GM19193 (cell line): ENCODE data around the gene CMIP.

Experiments
- POLR2A ChIP-seq: IDR thresholded peaks from 4 replicates; pipeline ENCODE4 v1.6.1; 2011; ENCODE audit not compliant: insufficient read depth, insufficient read length; ENCODE audit errors: extremely low read depth

CMIP gene

DNA sequence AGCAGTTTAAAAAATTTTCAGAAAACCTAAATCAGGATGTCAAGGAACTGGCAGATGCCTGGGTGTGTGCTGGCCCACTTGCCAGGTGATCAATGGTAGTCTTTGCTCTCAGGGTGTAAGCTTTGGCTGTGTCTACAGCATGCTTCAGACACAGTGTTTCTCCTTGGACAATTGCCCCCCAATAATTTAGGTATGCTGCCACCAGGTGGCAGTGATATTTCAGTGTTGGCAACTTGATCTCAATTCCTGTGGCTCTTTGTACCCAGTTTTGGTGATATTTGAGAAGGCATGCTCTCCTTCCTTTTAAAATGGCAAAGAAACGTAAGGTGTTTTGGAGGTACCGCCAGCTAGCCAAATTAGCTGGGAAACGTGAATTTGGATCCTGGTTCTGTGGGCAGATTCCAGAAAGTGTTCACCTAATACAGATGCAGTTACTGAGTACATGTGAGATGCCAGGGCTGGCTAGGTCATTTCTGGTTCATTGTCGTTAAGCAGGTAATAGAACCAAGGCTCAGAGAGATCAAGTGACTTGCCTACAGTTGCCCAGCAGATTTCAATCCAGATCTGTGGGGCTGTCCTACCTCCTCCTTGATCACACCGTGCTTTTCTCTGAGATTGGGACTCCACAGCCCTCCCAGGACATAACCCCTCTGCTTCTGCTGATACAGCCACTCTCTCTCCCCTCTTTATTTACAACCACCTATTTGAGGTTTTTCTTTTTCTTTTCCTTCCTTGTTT, 178.9 kb downstream of the CMIP start:
- TF ChIP-seq POLR2A, result no peak

DNA sequence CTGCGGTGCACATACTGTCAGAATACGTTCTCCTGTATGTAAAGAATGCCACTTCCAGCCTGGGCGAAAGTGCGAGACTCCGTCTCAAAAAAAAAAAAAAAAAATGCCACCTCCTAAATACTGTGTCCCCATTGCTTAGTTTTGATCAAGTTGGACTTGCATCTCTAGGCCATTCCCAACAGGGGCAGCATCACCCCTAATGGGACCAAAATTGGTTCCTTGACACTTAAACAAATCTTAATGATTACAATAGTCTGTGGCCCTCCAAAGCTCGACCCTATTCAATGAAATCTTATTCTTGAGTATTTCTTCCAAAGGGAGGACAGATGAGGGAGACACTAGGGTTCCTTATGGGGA, 179.8 kb downstream of the CMIP start:
- no peak for TF ChIP-seq POLR2A

DNA sequence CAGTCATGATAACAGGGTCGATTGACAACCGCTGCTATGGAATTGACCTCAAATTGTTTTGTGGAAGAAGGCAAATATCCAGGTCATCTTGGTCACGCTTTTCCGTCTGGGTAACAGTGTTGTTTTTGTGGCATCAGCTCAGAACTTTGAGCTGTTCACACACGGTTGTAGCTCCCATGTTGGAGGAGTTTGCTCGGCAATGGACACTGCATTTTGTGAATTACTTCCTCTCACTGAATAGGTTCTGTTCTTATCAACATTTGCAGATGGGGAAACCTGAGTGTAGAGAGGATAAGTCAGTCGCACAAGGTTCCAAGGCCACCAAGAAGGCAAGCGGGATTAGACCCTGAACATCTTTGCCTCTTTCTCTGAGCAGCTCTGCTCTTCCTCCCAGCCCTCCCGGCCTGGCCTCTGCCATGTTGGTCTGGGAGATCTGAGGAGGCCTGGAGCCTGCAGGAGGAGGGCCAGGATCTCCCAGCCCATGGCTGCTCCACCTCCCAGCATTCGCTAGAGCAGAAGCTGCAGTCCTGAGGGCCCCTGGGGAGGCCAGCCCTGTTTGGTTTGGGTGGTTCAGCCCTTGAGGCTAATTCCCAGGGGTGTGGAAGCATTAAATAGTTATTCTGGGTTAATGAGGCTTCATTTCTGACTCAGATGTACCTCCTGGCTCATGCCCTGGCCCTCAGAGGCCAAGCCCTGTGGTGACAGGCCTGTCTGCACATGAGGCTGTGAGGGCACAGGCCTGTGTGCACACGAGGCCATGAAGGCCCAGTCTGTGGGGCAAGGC, 180.3 kb downstream of the CMIP start:
- TF ChIP-seq POLR2A, result no peak

DNA sequence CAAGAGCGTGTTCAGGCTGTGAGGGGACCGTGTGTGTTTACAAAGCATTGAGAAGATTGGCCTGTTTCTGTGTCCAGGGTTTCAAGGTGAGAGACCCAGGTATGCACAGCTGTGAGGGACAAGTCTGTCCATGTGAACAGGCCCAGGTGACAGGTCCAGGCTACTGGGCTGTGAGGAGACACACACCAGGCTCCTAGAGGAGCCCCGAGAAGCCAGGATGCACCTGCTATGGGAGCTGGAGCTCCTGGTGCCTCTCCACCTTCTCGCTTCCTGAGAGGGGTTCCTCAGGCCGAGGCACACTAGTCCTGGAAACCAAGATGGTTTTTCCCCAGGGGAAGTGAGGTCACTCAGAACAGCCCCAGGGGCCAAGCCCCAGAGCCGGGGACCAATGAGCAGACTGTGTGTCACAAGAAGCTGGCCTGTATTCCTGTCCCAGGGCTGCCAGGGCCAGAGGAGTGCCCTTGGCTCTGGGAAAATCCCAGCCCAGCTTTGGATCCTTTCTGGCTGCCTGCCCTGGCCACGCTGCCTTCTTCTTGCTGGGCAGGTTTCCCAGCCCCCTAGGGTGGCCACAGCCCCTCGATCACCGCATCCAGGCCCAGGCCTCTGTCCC, 181.0 kb downstream of the CMIP start:
- TF ChIP-seq POLR2A, result no peak

DNA sequence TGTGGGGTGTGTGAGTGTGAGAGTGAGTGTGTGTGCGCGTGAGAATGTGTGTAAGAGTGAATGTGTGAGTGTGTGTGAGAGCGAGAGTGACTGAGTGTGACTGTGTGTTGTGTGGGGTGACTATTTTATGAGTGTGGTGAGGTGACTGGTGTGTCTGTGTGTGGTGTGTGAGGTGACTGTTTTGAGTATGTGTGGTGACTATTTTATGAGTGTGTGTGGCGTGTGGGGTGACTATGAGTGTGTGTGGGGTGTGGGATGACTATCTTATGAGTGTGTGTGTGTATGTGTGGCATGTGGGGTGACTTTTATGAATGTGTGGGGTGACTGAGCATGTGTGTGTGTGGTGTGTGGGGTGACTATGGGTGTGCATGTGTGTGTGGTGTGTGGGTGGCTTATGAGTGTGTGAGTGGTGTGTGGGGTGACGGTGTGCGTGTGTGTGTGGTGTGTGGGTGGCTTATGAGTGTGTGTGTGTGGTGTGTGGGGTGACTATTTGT, 181.6 kb downstream of the CMIP start:
- TF ChIP-seq POLR2A, result no peak

DNA sequence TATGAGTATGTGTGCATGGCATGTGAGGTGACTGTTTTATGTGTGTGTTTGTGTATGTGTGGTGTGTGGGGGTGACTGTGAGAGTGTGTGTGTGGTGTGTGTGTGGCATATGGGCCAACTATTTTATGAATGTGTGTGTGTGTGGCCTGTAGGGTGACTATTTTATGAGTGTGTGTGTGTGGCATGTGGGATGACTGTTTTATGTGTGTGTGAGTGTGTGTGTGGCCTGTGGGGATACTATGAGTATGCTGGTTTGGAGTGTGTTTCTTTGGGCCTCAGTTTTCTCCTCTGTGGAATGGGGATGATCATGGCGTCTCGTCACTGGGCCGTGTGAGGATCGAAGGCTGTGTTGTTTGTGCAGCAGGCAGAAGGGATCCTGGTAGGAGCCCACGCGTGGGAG, 182.4 kb downstream of the CMIP start:
- TF ChIP-seq POLR2A, result no peak

DNA sequence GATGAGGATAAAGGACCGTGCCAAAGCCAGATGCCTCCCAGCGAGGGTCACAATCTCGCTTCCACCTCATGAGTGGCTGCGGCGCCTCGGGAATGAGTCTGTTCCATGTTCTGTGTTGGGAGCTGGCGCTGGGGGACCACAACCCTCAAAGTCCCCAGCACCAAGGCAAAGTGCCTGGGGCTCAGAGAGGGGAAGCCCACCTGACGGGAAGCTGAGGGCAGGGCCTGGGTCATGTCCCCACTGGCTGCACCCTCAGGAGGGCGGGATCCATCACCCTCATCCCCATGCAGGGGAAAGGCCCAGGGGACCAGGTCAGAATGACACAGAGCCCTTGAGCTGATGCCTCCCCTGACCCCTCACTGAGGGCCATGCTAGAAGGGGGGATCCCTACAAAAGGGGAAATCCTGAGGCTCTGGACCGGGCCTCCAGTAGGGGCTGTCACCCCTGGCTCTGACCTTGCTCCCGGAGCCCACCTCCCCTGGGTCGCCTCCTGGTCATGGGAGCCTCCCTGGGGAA, 183.2 kb downstream of the CMIP start:
- TF ChIP-seq POLR2A, result no peak

DNA sequence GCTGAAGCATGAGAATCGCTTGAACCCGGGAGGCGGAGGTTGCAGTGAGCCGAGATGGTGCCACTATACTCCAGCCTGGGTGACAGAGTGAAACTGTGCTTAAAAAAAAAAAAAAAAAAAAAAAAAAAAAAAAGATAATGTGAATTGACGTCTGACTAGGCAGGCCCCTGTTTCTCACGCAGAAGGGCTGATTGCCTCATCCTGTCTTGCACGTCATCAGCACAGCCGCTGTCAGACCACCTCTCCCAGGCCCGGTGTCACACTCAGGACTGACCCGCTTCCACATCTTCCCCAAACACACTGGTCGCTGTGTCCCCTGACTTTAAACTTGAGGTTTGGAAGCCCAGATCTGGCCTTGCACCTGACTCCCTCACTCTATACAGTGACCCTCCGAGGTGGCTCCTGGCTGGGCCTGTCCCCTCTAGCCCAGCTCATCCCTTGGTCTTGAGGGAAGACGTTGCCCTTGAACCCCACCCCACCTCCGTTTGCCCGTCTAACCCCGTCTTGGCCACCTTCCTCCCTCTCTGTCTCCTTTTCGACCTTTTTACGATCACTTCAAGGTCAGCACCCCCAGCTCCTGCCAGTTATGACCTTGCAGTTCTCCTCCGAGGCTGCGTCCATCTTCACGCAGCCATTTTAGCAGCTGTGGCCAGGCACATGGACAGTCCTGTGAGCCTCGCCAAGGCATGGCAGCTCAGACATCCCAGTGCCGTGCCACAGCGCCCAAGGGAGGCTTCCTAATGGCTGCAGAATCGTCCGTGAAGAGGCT, 184.6 kb downstream of the CMIP start:
- no peak for TF ChIP-seq POLR2A

DNA sequence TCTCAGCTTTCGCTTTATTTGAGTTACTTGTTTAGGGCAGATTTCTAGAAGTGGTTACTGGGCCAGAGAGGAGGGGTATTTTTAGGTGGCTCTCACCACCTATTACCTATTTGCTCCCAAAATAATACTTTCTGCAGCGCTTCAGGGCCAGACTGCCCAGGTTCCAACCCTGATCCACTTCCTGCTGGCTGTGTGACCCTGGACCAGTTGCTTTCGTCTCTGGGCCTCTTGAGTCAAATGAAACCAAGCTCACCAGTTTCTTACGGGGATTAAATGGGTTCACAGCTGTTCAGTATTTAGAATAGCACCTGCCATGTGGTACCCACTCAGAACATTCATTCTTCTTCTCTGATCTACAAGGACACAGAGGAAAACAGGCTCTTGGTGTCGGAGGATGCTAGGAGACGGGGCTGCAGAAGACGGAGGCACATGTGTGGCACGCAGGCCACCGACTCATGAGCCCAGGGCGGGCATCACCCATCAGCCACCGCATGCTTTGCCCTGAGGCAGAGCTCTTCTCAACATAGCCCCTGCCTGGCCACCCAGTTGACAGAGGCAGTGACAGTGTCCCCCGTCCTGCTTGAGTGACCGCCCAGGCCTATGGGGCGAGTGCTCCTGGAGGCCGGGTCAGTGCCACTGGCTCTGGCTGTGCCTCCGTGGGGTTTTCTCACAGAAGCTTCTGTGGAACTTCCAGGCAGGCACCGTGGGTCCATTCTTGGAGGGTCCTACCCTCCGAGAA, 185.5 kb downstream of the CMIP start:
- TF ChIP-seq POLR2A, result no peak

DNA sequence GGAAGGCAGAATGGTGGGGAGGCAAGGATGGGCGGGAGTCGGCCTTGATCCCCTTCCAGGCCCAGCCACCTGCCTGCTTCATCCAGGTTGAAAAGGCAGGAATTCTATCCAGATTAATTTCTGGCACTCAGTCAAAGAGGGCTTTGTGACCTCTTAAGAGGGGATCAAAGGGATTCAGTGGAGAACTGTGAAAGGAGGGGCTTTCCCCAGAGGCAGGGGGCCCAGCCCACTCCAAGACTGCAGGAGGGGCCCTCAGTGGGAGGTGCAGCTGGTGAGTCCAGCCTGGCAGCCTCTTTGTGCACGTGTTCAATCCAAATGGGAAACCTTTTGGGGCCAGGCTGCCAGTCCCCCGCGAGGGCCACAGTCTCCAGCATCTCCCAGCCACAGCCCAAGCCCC, 186.0 kb downstream of the CMIP start:
- TF ChIP-seq POLR2A, result no peak

DNA sequence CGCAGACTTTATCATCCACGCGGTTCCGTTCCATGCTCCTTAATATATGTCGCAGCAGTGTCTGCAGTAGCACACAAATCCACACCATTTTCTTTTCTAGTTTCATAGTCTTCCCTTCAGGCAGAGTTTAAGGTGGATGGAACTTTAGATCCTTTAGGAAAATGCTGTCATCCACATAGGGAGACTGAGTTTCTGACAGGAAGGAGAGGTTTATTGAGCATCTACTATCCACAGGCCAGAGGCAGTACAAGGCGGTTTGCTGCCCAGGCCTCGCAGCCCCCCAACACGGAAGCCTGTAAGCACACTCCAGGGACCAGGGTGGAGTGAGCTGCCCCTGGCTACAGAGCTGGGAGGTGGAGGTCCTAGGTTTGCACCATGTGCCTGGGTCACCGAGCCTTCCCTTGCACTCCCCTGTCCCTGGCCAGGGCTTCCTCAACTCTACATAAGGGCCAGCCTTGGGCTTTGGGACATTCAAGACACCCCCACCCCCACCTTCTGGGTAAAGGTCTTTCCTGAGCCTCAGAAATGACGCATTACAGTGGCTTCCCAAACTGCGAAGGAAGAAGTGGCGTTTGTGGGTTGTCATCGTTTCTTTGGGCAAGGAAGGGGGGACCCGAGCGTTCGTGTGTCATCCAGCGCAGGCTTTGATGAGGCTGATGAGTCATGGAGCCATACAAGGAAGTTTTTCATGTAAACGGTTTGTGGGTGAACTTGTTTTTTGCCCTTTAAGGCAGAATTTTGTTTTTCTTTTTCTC, 188.0 kb downstream of the CMIP start:
- TF ChIP-seq POLR2A, result no peak

DNA sequence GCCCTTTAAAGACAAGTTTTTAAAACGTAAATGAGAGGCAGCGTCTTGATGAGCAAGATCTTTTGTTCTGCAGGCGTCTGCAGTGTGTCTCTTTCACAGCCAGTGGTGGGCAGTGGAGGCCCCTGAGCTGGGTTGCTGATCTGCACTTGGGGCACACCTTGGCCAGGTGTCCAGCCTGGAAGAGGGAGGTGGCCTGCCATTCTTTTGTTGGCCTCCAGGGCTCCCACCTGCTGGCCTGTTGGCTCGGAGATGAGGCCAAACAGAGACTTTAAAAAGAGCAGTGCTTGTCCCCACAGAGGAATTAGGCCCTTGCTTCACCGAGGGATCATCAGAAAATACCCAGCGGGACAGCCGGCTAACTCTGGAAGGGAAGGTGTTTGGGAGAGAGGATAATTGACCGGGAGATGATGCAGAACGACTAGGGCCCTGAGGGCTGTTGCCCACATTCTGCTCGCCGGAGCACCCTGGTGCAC, 188.6 kb downstream of the CMIP start:
- no peak for TF ChIP-seq POLR2A

DNA sequence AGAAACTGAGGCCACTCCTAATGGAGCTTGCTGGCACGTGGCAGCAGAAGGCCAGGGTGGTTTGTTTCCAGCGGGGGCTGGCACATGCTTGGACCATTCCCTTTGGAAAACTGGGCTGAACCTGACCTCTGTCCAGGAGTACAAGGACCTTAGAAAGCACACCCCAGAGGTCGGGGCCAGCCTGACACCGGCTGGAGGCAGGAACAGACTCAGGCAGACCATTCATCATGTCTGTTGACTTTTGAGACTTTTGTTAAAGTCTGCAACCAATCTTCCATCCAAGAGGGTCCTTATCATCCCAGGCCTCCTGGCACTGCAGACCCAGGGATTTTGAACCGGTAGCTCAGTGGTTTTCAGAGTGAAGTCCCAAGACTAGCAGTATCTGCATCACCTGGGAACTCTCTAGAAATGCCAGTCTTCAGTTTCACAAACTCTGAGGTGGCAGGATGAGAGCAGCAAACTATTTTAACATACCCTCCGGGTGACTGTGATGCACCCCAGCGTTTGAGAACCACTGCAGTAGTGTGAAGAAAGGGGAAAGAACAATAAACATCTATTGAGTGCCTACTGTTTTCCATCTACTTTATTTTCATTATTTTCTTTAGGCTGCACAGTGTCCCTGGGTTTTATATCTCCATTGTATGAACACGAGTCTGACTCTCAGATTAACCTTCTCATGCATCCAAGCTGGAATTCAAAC, 189.2 kb downstream of the CMIP start:
- TF ChIP-seq POLR2A, result no peak

DNA sequence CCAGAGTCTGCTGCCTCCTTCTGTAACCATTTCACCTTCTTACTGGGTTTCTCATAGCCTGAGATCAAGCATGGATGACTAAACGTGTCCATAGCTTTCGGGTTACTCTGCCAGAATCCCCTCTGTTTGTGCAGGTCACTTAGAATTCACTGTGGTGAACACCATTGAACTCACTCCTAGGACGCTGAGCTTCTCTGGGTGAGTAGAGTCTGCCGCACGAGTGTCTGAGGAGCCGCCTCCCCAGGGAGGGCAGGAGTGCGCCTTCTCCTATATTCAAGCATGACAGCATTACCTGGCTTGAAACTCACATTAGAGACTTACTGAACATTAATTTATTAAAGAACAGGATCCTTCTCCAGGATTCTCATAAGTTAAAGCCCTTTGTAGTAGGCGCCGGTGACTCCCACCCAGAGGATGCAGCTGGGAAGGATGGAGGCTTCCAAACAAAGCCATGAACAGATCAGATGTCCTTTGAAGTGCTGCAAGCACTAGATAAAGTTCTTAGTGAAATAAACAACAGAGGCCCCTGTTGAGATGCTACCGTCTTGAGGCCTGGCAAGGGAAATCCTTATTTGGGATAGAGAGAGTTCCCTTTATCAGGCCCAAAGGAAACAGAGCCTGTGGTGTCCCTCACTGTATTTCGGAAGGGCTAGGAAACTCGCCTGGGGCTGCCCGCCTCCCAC, 189.9 kb downstream of the CMIP start:
- no peak for TF ChIP-seq POLR2A
